K562 (cell line): ENCODE measurements around the gene DUOX2. TPM values are rescaled to one million over a fixed set of nuclear protein-coding genes. Genes with fewer than 3 reads are reported as not detected.
A peak's percentile ranks its signal among the peaks of the same experiment; 100 is the strongest.

Source experiments
- BACH1 ChIP-seq: fragments of 200-800 bp; sonication (Bioruptor generic); IDR thresholded peaks from 2 replicates; pipeline ENCODE4 v1.6.1; 2016; ENCODE audit warnings: missing genetic modification characterization, missing compliant biosample characterization
- BCOR ChIP-seq: fragments of 450-650 bp; IDR thresholded peaks from 2 replicates; pipeline ENCODE4 v1.6.1; 2016
- BMI1 ChIP-seq: fragments of 150-350 bp; IDR thresholded peaks from 2 replicates; pipeline ENCODE4 v1.6.1; 2014; ENCODE audit warnings: low read length
- CBFA2T2 ChIP-seq: fragments of 450-650 bp; conservative IDR thresholded peaks from 2 replicates; pipeline ENCODE4 v1.6.1; 2017; ENCODE audit warnings: mild to moderate bottlenecking
- CBX2 ChIP-seq: fragments of 200-600 bp; sonication (generic); IDR thresholded peaks from one replicate; pipeline ENCODE4 v1.6.1; 2012; ENCODE audit warnings: mild to moderate bottlenecking, low read length, inconsistent platforms; ENCODE audit not compliant: insufficient read depth, poor library complexity, severe bottlenecking
- CEBPG ChIP-seq, 3 experiments: fragments of 200-800 bp in 1 of 3; sonication (Bioruptor generic) in 1 of 3; sonication (generic) in 1 of 3; formaldehyde crosslinking in 1 of 3; IDR thresholded peaks in 2 of 3; conservative IDR thresholded peaks in 1 of 3; 2 replicates each; pipeline versions ENCODE4 v1.6.1 to v1.8.0; 2016 to 2022; ENCODE audit warnings: missing compliant biosample characterization in 2 of 3, missing genetic modification characterization in 2 of 3, mild to moderate bottlenecking in 1 of 3, missing genetic modification reagents in 1 of 3
- CHD2 ChIP-seq: IDR thresholded peaks from 2 replicates; pipeline ENCODE4 v1.6.1; 2011; ENCODE audit warnings: low read depth, low read length
- DACH1 ChIP-seq: fragments of 450-650 bp; IDR thresholded peaks from 2 replicates; pipeline ENCODE4 v1.6.1; 2018; ENCODE audit not compliant: partially characterized antibody
- ESRRA ChIP-seq: fragments of 450-650 bp; IDR thresholded peaks from 2 replicates; pipeline ENCODE4 v1.6.1; 2014; ENCODE audit warnings: low read depth, mild to moderate bottlenecking, moderate library complexity, borderline replicate concordance
- FOXJ3 ChIP-seq: sonication (generic); formaldehyde crosslinking; IDR thresholded peaks from 2 replicates; pipeline ENCODE4 v1.4.0; 2020; ENCODE audit warnings: mild to moderate bottlenecking, missing genetic modification reagents
- FOXP1 ChIP-seq: sonication (generic); formaldehyde crosslinking; IDR thresholded peaks from 2 replicates; pipeline ENCODE4 v1.8.0; 2022; ENCODE audit warnings: mild to moderate bottlenecking, missing genetic modification reagents
- KDM4B ChIP-seq, 2 experiments: fragments of 450-650 bp in 1 of 2; sonication (generic) in 1 of 2; IDR thresholded peaks; 2 replicates each; pipeline ENCODE4 v1.6.1; 2016 to 2017; ENCODE audit warnings: borderline replicate concordance in 2 of 2, antibody characterized with exemption in 1 of 2, low read depth in 1 of 2, mild to moderate bottlenecking in 1 of 2
- MAFF ChIP-seq: IDR thresholded peaks from 2 replicates; pipeline ENCODE4 v1.6.1; 2012; ENCODE audit warnings: low read length, improper control_type of control experiment
- NR2C2 ChIP-seq, 2 experiments: fragments of 200-800 bp in 1 of 2; sonication (Bioruptor generic) in 1 of 2; sonication (generic) in 1 of 2; formaldehyde crosslinking in 1 of 2; IDR thresholded peaks; 2 replicates each; pipeline versions ENCODE4 v1.6.1 to v1.8.0; 2016 to 2022; ENCODE audit warnings: mild to moderate bottlenecking in 1 of 2, missing compliant biosample characterization in 1 of 2, missing genetic modification characterization in 1 of 2, missing genetic modification reagents in 1 of 2
- PTRF ChIP-seq: fragments of 450-650 bp; IDR thresholded peaks from 2 replicates; pipeline ENCODE4 v1.6.1; 2016; ENCODE audit warnings: mild to moderate bottlenecking, missing genetic modification characterization, missing compliant biosample characterization
- RAD21 ChIP-seq, 2 experiments: fragments of 250-450 bp in 1 of 2; fragments of 450-650 bp in 1 of 2; sonication (Bioruptor Pico) in 1 of 2; formaldehyde crosslinking in 1 of 2; IDR thresholded peaks in 1 of 2; conservative IDR thresholded peaks in 1 of 2; 2 replicates each; pipeline versions ENCODE4 v1.4.0 to v1.8.0; 2020 to 2022; ENCODE audit warnings: mild to moderate bottlenecking in 2 of 2, moderate library complexity in 1 of 2
- RAD51 ChIP-seq: fragments of 450-650 bp; IDR thresholded peaks from 2 replicates; pipeline ENCODE4 v1.7.1; 2016; ENCODE audit warnings: low read depth, mild to moderate bottlenecking, borderline replicate concordance
- SIN3A ChIP-seq, 2 experiments: fragments of 150-350 bp in 1 of 2; IDR thresholded peaks; 2 replicates each; pipeline ENCODE4 v1.6.1; 2011 to 2016; ENCODE audit warnings: borderline replicate concordance in 2 of 2, low read depth in 2 of 2, low read length in 2 of 2, mild to moderate bottlenecking in 2 of 2, moderate library complexity in 2 of 2; ENCODE audit not compliant: control insufficient read depth in 1 of 2
- SMARCA5 ChIP-seq: fragments of 450-650 bp; IDR thresholded peaks from 2 replicates; pipeline ENCODE4 v1.6.1; 2016
- SRSF9 ChIP-seq: fragments of 200-400 bp; formaldehyde crosslinking; IDR thresholded peaks from 2 replicates; pipeline ENCODE4 v1.6.1; 2017; ENCODE audit warnings: low read depth, low read length, borderline replicate concordance
- STAT5A ChIP-seq: IDR thresholded peaks from 2 replicates; pipeline ENCODE4 v1.6.1; 2012; ENCODE audit warnings: low read length, inconsistent platforms, borderline replicate concordance
- TCFL5 ChIP-seq: fragments of 250-450 bp; sonication (Bioruptor Pico); conservative IDR thresholded peaks from 2 replicates; pipeline ENCODE4 v1.6.1; 2021; ENCODE audit warnings: mild to moderate bottlenecking, moderate library complexity, matching md5 sums
- ZNF551 ChIP-seq: fragments of 250-450 bp; sonication (Bioruptor Pico); IDR thresholded peaks from 2 replicates; pipeline ENCODE4 v1.5.0; 2021; ENCODE audit warnings: mild to moderate bottlenecking, moderate library complexity
- ZNF668 ChIP-seq: fragments of 250-450 bp; sonication (Bioruptor Pico); IDR thresholded peaks from 2 replicates; pipeline ENCODE4 v1.8.0; 2022; ENCODE audit warnings: mild to moderate bottlenecking, inconsistent platforms
- ZNF699 ChIP-seq: fragments of 250-450 bp; sonication (Bioruptor Pico); IDR thresholded peaks from 2 replicates; pipeline ENCODE4 v1.8.0; 2021; ENCODE audit warnings: mild to moderate bottlenecking, moderate library complexity; ENCODE audit not compliant: insufficient replicate concordance
- ZNF778 ChIP-seq: fragments of 450-650 bp; formaldehyde crosslinking; IDR thresholded peaks from 2 replicates; pipeline ENCODE4 v1.4.0; 2020; ENCODE audit warnings: mild to moderate bottlenecking, moderate library complexity
- ZZZ3 ChIP-seq: fragments of 450-650 bp; IDR thresholded peaks from 2 replicates; pipeline ENCODE4 v1.6.1; 2016; ENCODE audit warnings: antibody characterized with exemption, mild to moderate bottlenecking, moderate library complexity
- polyA plus RNA-seq, 8 experiments: library from polyadenylated mRNA; depleted of rRNA in 4 of 8; stranded (reverse) in 5 of 8; unstranded in 3 of 8; fragments of >200 nt; fragmentation: Nextera tagmentation in 2 of 8; fragmentation: Illumina TruSeq in 1 of 8; extraction: Ambion mirVana in 2 of 8; extraction: Trizol in 1 of 8; gene quantifications; 2 replicates each; pipeline versions ENCODE4 v1.2.1 to v1.2.3, GENCODE V29; 2011 to 2014; ENCODE audit warnings: inconsistent platforms in 1 of 8, missing spikeins in 1 of 8
- total RNA-seq, 7 experiments: library from RNA; depleted of rRNA in 6 of 7; stranded (reverse); fragments of >200 nt in 6 of 7; fragmentation: Illumina TruSeq in 2 of 7; extraction: Trizol in 2 of 7; gene quantifications; 2 replicates each; pipeline versions ENCODE4 v1.2.1 to v1.2.3, GENCODE V29; 2011 to 2021; ENCODE audit warnings: low replicate concordance in 1 of 7
- TF ChIP-seq, protein P1 (sequence below): fragments of 450-650 bp; formaldehyde crosslinking; IDR thresholded peaks from 2 replicates; pipeline ENCODE4 v1.4.0; 2022; ENCODE audit warnings: missing genetic modification characterization

DUOX2 gene
- total and polyA plus RNA-seq, 9 of the 15 experiments (the other 6 are each of a cell fraction or from before 2014, with no cell fraction given), result 0.01 to 0.03 (median 0.02) TPM; not detected in 6

DNA sequence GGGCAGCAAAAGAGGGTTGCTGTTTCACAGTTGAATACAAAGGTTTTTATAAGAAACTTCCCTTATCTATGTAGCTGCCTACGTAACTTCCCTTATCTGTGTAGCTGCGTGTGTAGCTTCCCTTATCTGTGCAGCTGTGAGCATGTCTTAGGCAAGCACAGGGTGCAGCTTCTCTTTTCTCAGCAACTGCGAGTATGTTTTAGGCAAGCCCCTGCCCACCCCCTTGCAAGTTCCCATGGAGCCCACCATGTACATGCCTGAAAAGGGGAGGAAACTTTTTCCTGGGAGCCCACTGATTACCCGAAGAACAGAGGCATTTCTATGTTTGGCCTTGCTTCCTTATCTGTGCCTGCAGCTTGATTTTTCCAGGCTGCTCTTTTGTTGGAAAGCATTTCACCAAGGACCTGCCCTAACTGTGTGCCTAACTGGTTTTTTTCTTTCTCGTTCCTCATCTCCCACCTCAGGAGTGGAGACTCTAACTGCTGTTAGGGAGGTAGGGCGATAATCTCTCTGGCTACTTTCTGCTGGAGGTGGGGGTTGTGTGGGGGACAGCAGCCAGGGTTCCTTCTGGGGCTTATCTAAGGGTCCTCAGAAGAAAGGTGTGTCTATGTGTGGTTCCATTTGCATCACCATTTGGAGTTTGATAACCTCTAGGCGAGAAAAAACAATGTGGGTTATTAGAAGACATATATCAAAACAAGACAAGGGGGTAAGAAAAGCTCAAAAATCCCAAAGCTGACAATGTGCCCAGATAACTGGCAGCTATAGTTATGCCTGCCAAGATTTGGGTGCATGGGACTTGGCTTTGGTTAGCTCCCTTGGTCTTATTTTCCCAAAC is 65.0 kb downstream of the DUOX2 start (continued):
- TF ChIP-seq ZNF668 (CRISPR knock-in tag) (peak; percentile 81; the same call in 1 of the 2 replicates), TCFL5 (CRISPR knock-in tag) (no peak), BMI1 (no peak), CBFA2T2 (peak; percentile 96), BCOR (peak; percentile 60), FOXP1 (no peak; the same call in 1 of the 2 replicates), ESRRA (peak; percentile 53; the same call in 1 of the 2 replicates), CHD2 (0 out of 2 replicates have a peak, but pooled peaks have one; percentile 25), BACH1 (tag) (no peak; the same call in 1 of the 2 replicates), NR2C2 (CRISPR knock-in tag; IDR thresholded peaks at IDR 0.05) (no peak), NR2C2 (tag; IDR thresholded peaks at IDR 0.05) (peak; percentile 7; the same call in 1 of the 2 replicates), FOXJ3 (CRISPR knock-in tag) (no peak), SMARCA5 (no peak), SIN3A (IDR thresholded peaks at IDR 0.05; ENCODE audit: borderline replicate concordance in 2 of 2, control insufficient read depth in 1 of 2, low read depth in 2 of 2, low read length in 2 of 2) (no peak), ZNF778 (CRISPR knock-in tag) (no peak), ZNF699 (CRISPR knock-in tag) (no peak), RAD21 (CRISPR knock-in tag; conservative IDR thresholded peaks at IDR 0.05 in 1 of 2, IDR thresholded peaks at IDR 0.05 in 1 of 2) (no peak; a peak in 1 of 4 replicates), MAFF (no peak), DACH1 (peak; percentile 32), STAT5A (peak; percentile 70), PTRF (tag) (no peak), RAD51 (peak; percentile 30; the same call in 1 of the 2 replicates), CEBPG (CRISPR knock-in tag; IDR thresholded peaks at IDR 0.05) (no peak), CEBPG (tag; conservative IDR thresholded peaks at IDR 0.05 in 1 of 2, IDR thresholded peaks at IDR 0.05 in 1 of 2) (peak; percentile 55 to 86), ZNF551 (CRISPR knock-in tag) (no peak), SRSF9 (no peak), ZZZ3 (no peak), CBX2 (no peak), KDM4B (IDR thresholded peaks at IDR 0.05; ENCODE audit: borderline replicate concordance in 2 of 2, low read depth in 1 of 2) (0 out of 4 replicates have a peak, but pooled peaks of 1 of the 2 experiments have one; percentile 36)
- TF ChIP-seq, protein P1, sequence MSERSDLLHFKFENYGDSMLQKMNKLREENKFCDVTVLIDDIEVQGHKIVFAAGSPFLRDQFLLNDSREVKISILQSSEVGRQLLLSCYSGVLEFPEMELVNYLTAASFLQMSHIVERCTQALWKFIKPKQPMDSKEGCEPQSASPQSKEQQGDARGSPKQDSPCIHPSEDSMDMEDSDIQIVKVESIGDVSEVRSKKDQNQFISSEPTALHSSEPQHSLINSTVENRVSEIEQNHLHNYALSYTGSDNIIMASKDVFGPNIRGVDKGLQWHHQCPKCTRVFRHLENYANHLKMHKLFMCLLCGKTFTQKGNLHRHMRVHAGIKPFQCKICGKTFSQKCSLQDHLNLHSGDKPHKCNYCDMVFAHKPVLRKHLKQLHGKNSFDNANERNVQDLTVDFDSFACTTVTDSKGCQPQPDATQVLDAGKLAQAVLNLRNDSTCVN, result no peak
